SK-N-SH treated with all-trans-retinoic acid at 6 μM for 48 hours (cell line): ENCODE data around the gene C21orf58.

ENCODE experiments used
- ATAC-seq: fragments of 200-7000 bp; cut with Tn5 transposase; 3 replicates; pipeline ENCODE4 v1.9.1; 2020; ENCODE audit warnings: mild to moderate bottlenecking, moderate library complexity
- ARNTL ChIP-seq: fragments of 450-650 bp; formaldehyde crosslinking; IDR thresholded peaks from 2 replicates; pipeline ENCODE4 v1.5.0; 2020; ENCODE audit warnings: low read depth, mild to moderate bottlenecking, moderate library complexity, borderline replicate concordance
- CSDC2 ChIP-seq: fragments of 250-450 bp; sonication (Bioruptor Pico); IDR thresholded peaks from 2 replicates; pipeline ENCODE4 v1.5.0; 2020; ENCODE audit warnings: mild to moderate bottlenecking, moderate library complexity
- ESRRG ChIP-seq: fragments of 250-450 bp; sonication (Bioruptor Pico); IDR thresholded peaks from 2 replicates; pipeline ENCODE4 v1.6.1; 2021; ENCODE audit warnings: mild to moderate bottlenecking
- OSR1 ChIP-seq: fragments of 250-450 bp; sonication (Bioruptor Pico); IDR thresholded peaks from 2 replicates; pipeline ENCODE4 v1.8.0; 2022; ENCODE audit warnings: moderate library complexity, mild to moderate bottlenecking, inconsistent platforms
- PPARA ChIP-seq: fragments of 250-450 bp; sonication (Bioruptor Pico); IDR thresholded peaks from 2 replicates; pipeline ENCODE4 v1.5.0; 2020; ENCODE audit warnings: mild to moderate bottlenecking, borderline replicate concordance
- SNAI2 ChIP-seq: fragments of 250-450 bp; sonication (Bioruptor Pico); IDR thresholded peaks from 2 replicates; pipeline ENCODE4 v1.5.0; 2020; ENCODE audit warnings: mild to moderate bottlenecking, moderate library complexity
- TOX ChIP-seq: fragments of 250-450 bp; sonication (Bioruptor Pico); IDR thresholded peaks from 2 replicates; pipeline ENCODE4 v1.8.0; 2021; ENCODE audit warnings: mild to moderate bottlenecking, moderate library complexity, borderline replicate concordance
- ZC3H10 ChIP-seq: fragments of 250-450 bp; sonication (Bioruptor Pico); IDR thresholded peaks from 2 replicates; pipeline ENCODE4 v1.5.1; 2021; ENCODE audit warnings: mild to moderate bottlenecking, moderate library complexity
- ZFP3 ChIP-seq: fragments of 250-450 bp; sonication (Bioruptor Pico); IDR thresholded peaks from 2 replicates; pipeline ENCODE4 v1.5.0; 2020; ENCODE audit warnings: mild to moderate bottlenecking, moderate library complexity
- ZFP30 ChIP-seq: fragments of 450-650 bp; formaldehyde crosslinking; IDR thresholded peaks from 2 replicates; pipeline ENCODE4 v1.5.0; 2022; ENCODE audit warnings: mild to moderate bottlenecking, moderate library complexity
- ZNF565 ChIP-seq: fragments of 450-650 bp; formaldehyde crosslinking; conservative IDR thresholded peaks from 2 replicates; pipeline ENCODE4 v1.5.0; 2020; ENCODE audit warnings: low read depth, mild to moderate bottlenecking, moderate library complexity
- ZNF70 ChIP-seq: fragments of 450-650 bp; formaldehyde crosslinking; IDR thresholded peaks from 2 replicates; pipeline ENCODE4 v1.5.0; 2020; ENCODE audit warnings: mild to moderate bottlenecking, moderate library complexity
- ZNF8 ChIP-seq: fragments of 450-650 bp; formaldehyde crosslinking; IDR thresholded peaks from 2 replicates; pipeline ENCODE4 v1.5.0; 2020; ENCODE audit warnings: mild to moderate bottlenecking, moderate library complexity
- TF ChIP-seq, protein P1 (sequence below): fragments of 250-450 bp; sonication (Bioruptor Pico); IDR thresholded peaks from 2 replicates; pipeline ENCODE4 v1.8.0; 2020; ENCODE audit warnings: mild to moderate bottlenecking, moderate library complexity, borderline replicate concordance
- TF ChIP-seq, protein P2 (sequence below): fragments of 250-450 bp; sonication (Bioruptor Pico); IDR thresholded peaks from 2 replicates; pipeline ENCODE4 v1.5.1; 2020; ENCODE audit warnings: low read depth, mild to moderate bottlenecking, moderate library complexity
- TF ChIP-seq, protein P3 (sequence below): fragments of 250-450 bp; sonication (Bioruptor Pico); IDR thresholded peaks from 2 replicates; pipeline ENCODE4 v1.5.1; 2021; ENCODE audit warnings: mild to moderate bottlenecking, moderate library complexity
- TF ChIP-seq, protein P4 (sequence below): fragments of 250-450 bp; sonication (Bioruptor Pico); IDR thresholded peaks from 2 replicates; pipeline ENCODE4 v1.8.0; 2021; ENCODE audit warnings: low read depth, mild to moderate bottlenecking, moderate library complexity, borderline replicate concordance

Gene C21orf58

DNA sequence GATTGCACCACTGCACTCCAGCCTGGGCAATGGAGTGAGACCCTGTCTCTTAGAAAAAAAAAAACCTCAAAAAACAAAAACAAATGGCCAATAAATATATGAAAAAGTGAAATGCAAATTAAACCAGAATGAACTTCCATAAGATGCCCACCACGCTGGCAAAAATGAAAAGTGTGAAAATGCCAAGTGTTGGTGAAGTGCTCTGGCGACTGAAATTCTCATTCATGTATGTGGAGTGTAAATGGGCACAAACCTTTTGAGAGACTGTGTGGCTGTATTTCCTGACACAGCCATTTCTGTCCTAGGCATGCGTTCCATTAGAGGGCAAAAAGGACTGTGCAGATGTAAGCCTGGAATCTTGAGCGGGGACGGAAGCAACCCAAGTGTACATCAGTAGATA, 19.2 kb downstream of the C21orf58 start:
- no peak for ATAC-seq
- no peak for TF ChIP-seq SNAI2 (CRISPR knock-in tag)
- TF ChIP-seq ZNF70 (CRISPR knock-in tag) = no peak
- no peak for TF ChIP-seq ZNF8 (CRISPR knock-in tag)
- TF ChIP-seq TOX (CRISPR knock-in tag) = no peak
- TF ChIP-seq ZFP3 (CRISPR knock-in tag) = no peak

DNA sequence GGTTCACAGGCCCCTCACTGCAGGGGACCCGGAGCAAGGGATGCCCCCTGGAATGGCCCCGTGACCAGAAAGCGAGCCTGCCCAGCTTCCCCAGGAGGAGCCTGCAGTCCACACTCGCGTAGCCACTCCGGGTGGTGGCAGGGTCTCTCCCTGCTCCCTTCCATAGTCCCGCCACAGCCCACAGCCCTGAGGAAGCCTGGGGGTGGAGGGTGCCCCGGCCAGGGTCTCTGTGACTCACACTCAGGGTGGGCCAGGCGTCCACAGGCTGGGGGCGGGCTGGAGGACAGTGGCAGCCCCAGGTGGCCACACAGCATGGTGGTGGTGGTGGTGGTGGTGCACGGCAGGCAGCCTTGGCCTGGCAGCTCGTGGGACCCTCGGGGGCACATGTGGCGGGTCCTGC, 21.9 kb downstream of the C21orf58 start:
- ATAC-seq = no peak
- TF ChIP-seq, protein P1, sequence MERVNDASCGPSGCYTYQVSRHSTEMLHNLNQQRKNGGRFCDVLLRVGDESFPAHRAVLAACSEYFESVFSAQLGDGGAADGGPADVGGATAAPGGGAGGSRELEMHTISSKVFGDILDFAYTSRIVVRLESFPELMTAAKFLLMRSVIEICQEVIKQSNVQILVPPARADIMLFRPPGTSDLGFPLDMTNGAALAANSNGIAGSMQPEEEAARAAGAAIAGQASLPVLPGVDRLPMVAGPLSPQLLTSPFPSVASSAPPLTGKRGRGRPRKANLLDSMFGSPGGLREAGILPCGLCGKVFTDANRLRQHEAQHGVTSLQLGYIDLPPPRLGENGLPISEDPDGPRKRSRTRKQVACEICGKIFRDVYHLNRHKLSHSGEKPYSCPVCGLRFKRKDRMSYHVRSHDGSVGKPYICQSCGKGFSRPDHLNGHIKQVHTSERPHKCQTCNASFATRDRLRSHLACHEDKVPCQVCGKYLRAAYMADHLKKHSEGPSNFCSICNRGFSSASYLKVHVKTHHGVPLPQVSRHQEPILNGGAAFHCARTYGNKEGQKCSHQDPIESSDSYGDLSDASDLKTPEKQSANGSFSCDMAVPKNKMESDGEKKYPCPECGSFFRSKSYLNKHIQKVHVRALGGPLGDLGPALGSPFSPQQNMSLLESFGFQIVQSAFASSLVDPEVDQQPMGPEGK (CRISPR knock-in tag) = no peak
- TF ChIP-seq ARNTL (CRISPR knock-in tag) = no peak
- TF ChIP-seq, protein P2, sequence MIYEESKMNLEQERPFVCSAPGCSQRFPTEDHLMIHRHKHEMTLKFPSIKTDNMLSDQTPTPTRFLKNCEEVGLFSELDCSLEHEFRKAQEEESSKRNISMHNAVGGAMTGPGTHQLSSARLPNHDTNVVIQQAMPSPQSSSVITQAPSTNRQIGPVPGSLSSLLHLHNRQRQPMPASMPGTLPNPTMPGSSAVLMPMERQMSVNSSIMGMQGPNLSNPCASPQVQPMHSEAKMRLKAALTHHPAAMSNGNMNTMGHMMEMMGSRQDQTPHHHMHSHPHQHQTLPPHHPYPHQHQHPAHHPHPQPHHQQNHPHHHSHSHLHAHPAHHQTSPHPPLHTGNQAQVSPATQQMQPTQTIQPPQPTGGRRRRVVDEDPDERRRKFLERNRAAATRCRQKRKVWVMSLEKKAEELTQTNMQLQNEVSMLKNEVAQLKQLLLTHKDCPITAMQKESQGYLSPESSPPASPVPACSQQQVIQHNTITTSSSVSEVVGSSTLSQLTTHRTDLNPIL (CRISPR knock-in tag) = no peak

DNA sequence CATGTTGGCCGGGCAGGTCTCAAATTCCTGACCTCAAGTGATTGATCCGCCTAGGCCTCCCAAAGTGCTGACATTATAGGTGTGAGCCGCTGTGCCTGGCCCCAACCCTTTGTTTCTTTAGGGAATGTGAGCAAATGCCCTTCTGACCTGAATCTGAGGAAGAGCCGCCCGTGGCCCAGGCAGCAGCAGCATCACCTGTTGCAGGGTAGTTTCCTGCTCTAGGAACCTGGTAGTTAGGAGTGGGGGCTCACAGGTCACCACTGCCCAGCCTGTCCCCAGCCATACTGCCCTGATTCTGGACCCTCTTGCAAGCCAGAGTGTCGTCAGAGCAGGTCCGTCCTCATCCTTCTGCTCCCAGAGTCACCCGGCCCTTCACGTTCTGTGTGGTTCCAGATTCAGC, 24.5 kb downstream of the C21orf58 start:
- TF ChIP-seq, protein P3, sequence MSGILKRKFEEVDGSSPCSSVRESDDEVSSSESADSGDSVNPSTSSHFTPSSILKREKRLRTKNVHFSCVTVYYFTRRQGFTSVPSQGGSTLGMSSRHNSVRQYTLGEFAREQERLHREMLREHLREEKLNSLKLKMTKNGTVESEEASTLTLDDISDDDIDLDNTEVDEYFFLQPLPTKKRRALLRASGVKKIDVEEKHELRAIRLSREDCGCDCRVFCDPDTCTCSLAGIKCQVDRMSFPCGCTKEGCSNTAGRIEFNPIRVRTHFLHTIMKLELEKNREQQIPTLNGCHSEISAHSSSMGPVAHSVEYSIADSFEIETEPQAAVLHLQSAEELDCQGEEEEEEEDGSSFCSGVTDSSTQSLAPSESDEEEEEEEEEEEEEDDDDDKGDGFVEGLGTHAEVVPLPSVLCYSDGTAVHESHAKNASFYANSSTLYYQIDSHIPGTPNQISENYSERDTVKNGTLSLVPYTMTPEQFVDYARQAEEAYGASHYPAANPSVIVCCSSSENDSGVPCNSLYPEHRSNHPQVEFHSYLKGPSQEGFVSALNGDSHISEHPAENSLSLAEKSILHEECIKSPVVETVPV (CRISPR knock-in tag) = no peak
- no peak for TF ChIP-seq ESRRG (CRISPR knock-in tag)
- TF ChIP-seq, protein P1 (CRISPR knock-in tag) = no peak
- TF ChIP-seq, protein P2 (CRISPR knock-in tag) = no peak
- TF ChIP-seq ZNF565 = no peak
- TF ChIP-seq PPARA (CRISPR knock-in tag) = no peak
- TF ChIP-seq, protein P4, sequence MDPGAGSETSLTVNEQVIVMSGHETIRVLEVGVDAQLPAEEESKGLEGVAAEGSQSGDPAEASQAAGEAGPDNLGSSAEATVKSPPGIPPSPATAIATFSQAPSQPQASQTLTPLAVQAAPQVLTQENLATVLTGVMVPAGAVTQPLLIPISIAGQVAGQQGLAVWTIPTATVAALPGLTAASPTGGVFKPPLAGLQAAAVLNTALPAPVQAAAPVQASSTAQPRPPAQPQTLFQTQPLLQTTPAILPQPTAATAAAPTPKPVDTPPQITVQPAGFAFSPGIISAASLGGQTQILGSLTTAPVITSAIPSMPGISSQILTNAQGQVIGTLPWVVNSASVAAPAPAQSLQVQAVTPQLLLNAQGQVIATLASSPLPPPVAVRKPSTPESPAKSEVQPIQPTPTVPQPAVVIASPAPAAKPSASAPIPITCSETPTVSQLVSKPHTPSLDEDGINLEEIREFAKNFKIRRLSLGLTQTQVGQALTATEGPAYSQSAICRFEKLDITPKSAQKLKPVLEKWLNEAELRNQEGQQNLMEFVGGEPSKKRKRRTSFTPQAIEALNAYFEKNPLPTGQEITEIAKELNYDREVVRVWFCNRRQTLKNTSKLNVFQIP (CRISPR knock-in tag) = no peak
- TF ChIP-seq ZC3H10 (CRISPR knock-in tag) = no peak
- no peak for TF ChIP-seq ZFP30 (CRISPR knock-in tag)
- no peak for TF ChIP-seq OSR1
- no peak for TF ChIP-seq ZNF8 (CRISPR knock-in tag)

DNA sequence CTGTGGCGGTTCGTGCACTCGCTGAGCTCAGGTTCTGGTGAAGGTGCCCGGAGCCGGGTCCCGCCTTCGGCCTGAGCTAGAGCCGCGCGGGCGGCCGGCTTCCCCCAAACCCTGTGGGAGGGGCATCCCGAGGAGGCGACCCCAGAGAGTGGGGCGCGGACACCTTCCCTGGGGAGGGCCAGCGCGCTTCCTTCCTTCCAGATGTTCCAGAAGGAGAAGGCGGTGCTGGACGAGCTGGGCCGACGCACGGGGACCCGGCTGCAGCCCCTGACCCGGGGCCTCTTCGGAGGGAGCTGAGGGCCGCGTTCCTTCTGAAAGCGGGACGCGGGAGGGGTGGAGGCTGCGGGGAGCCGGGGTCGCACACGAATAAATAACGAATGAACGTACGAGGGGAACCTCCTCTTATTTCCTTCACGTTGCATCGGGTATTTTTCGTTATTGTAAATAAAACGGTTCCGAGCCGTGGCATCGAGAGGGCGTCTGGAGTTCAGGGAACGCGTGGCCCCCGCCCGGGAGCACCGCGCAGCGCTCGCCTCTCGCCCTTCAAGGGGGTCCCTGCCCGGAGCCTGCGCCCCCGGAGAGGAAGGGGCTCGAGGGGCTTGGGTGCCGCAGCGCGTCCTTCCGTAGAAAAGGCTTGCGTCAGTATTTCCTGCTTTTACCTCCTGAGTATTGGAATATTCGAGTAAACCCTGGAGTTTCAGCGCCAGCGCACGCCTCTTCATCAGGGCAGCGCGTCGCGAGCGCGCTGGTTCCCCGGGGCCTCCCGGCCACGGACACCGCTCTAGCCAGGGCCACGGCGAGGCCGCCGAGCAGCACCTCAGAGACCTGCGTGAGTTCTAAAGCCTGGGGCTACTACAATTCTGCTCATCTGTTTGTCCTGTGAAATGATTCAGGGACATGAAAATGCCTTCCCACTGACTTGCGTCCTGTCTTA, 26.1 kb downstream of the C21orf58 start:
- TF ChIP-seq ZNF70 (CRISPR knock-in tag) = no peak
- no peak for TF ChIP-seq ZFP30 (CRISPR knock-in tag)
- no peak for TF ChIP-seq ZFP3 (CRISPR knock-in tag)
- TF ChIP-seq ZNF8 (CRISPR knock-in tag) = no peak
- no peak for TF ChIP-seq CSDC2 (CRISPR knock-in tag)
- no peak for ATAC-seq

More for the DNA sequence above, 24.5 kb downstream of the C21orf58 start:
- ATAC-seq = no peak
